HG03342 (cell line): Measurements from ENCODE around the gene NSUN4.
"Not testable (repeated sequence)": the region's sequence is repeated elsewhere in the genome, so short reads cannot be mapped to it uniquely, and the experiment has no call there.

Experiments
- ATAC-seq: cut with Tn5 transposase; IDR thresholded peaks from one replicate; pipeline ENCODE4 v1.9.1; 2021; ENCODE audit warnings: mild to moderate bottlenecking, moderate library complexity; ENCODE audit not compliant: unreplicated experiment

Gene NSUN4

GRCh38 chr1:46325285-46326076 lies 15.1 kb upstream of the NSUN4 start:
- ATAC-seq, result not testable (repeated sequence)

- not testable (repeated sequence) for ATAC-seq
Measured at GRCh38 chr1:46328182-46328581, 12.4 kb upstream of the NSUN4 start.

GRCh38 chr1:46329807-46330206 lies 10.8 kb upstream of the NSUN4 start:
- not testable (repeated sequence) for ATAC-seq

GRCh38 chr1:46330381-46330780 lies 10.2 kb upstream of the NSUN4 start:
- not testable (repeated sequence) for ATAC-seq

GRCh38 chr1:46331786-46332540 lies 8.6 kb upstream of the NSUN4 start:
- peak; percentile 34 for ATAC-seq

- peak; percentile 54 for ATAC-seq
Measured at GRCh38 chr1:46333300-46334029, 7.1 kb upstream of the NSUN4 start.

GRCh38 chr1:46334030-46334384 lies 6.6 kb upstream of the NSUN4 start:
- no peak for ATAC-seq

- ATAC-seq, result no peak
Measured at GRCh38 chr1:46335081-46335480, 5.5 kb upstream of the NSUN4 start.

- ATAC-seq, result not testable (repeated sequence)
Measured at GRCh38 chr1:46337409-46337808, 3.2 kb upstream of the NSUN4 start.

GRCh38 chr1:46341222-46342083 lies 846 bp downstream of the NSUN4 start:
- no peak for ATAC-seq

GRCh38 chr1:46342084-46342656 lies 1.6 kb downstream of the NSUN4 start:
- peak; percentile 39 for ATAC-seq

GRCh38 chr1:46342677-46343350 lies 2.2 kb downstream of the NSUN4 start:
- no peak for ATAC-seq

GRCh38 chr1:46343351-46343695 lies 2.7 kb downstream of the NSUN4 start:
- ATAC-seq, result no peak

GRCh38 chr1:46343705-46344104 lies 3.1 kb downstream of the NSUN4 start:
- no peak for ATAC-seq

- no peak for ATAC-seq
Measured at GRCh38 chr1:46344481-46344880, 3.9 kb downstream of the NSUN4 start.

- ATAC-seq, result no peak
Measured at GRCh38 chr1:46345281-46345680, 4.7 kb downstream of the NSUN4 start.

- no peak for ATAC-seq
Measured at GRCh38 chr1:46352363-46352762, 11.8 kb downstream of the NSUN4 start.

- not testable (repeated sequence) for ATAC-seq
Measured at GRCh38 chr1:46355920-46356319, 15.3 kb downstream of the NSUN4 start.

- ATAC-seq, result no peak
Measured at GRCh38 chr1:46362158-46362557, 21.6 kb downstream of the NSUN4 start.

GRCh38 chr1:46363121-46363520 lies 22.5 kb downstream of the NSUN4 start:
- ATAC-seq, result no peak
